HCT116 (cell line): ENCODE measurements around the gene CDYL. TPM values are rescaled to one million over a fixed set of nuclear protein-coding genes. Genes with fewer than 3 reads are reported as not detected.

Experiments
- ATAC-seq: fragments of 200-7000 bp; cut with Tn5 transposase; 2 replicates; pipeline ENCODE4 v1.9.1; 2020; ENCODE audit warnings: mild to moderate bottlenecking, moderate library complexity
- BruUV-seq: library from RNA; stranded (reverse); fragments of 400-500 nt; replicated peaks from 2 replicates; lab custom pipeline; 2021; lab: Mats Ljungman, UMichigan
- CTCF ChIA-PET: fragments of 300-600 bp; sonication (Branson Sonifier 250); formaldehyde crosslinking; loops from one replicate; lab custom pipeline; 2021; ENCODE audit warnings: antibody characterized with exemption; lab: Charles Lee
- POLR2A ChIA-PET: fragments of 300-600, 350-600 bp; sonication (Branson Sonifier 250); formaldehyde crosslinking; loops from one replicate; lab custom pipeline; 2021; ENCODE audit warnings: antibody characterized with exemption; lab: Charles Lee
- RAD21 ChIA-PET, 2 experiments: fragments of 300-600 bp; sonication (Branson Sonifier 250); formaldehyde crosslinking; loops; one replicate each; lab custom pipeline; 2023; ENCODE audit warnings: low total read pairs in 2 of 2; ENCODE audit not compliant: uncharacterized antibody in 2 of 2, unreplicated experiment in 2 of 2, low non-redundant PET in 1 of 2; lab: Charles Lee
- DNase-seq: peaks from one replicate; pipeline ENCODE4 v3.0.0-alpha.2; 2010; ENCODE audit warnings: low read depth, low spot score
- H2AFZ ChIP-seq: fragments of 200-600 bp; shearing (Covaris generic), sonication (generic); 2 replicates; pipeline ENCODE4 v1.6.1; 2017; ENCODE audit warnings: low read depth, mixed run types, mixed read lengths, antibody characterized with exemption, low read length; ENCODE audit not compliant: poor library complexity, severe bottlenecking
- H3K27ac ChIP-seq: 2 replicates; pipeline ENCODE4 v1.5.1; 2012; ENCODE audit warnings: low read depth, low read length
- H3K27me3 ChIP-seq: fragments of 200-600 bp; sonication (generic); 2 replicates; pipeline ENCODE4 v1.6.1; 2016; ENCODE audit warnings: mixed run types, low read length, mixed read lengths; ENCODE audit not compliant: insufficient read depth
- H3K36me3 ChIP-seq, 2 experiments: fragments of 200-500 bp in 1 of 2; fragments of 200-600 bp in 1 of 2; sonication (Bioruptor generic) in 1 of 2; sonication (generic) in 1 of 2; 2 replicates each; pipeline versions ENCODE4 v1.5.1 to v1.6.1; 2014 to 2016; ENCODE audit warnings: low read length in 2 of 2, inconsistent platforms in 1 of 2, mixed read lengths in 1 of 2, mixed run types in 1 of 2; ENCODE audit not compliant: insufficient read depth in 2 of 2, control insufficient read depth in 1 of 2
- H3K4me1 ChIP-seq, 2 experiments: fragments of 200-600 bp in 1 of 2; sonication (generic) in 1 of 2; 2 replicates each; pipeline versions ENCODE4 v1.5.1 to v1.6.1; 2012 to 2017; ENCODE audit warnings: low read length in 2 of 2, inconsistent platforms in 1 of 2, mild to moderate bottlenecking in 1 of 2, mixed read lengths in 1 of 2, mixed run types in 1 of 2, moderate library complexity in 1 of 2; ENCODE audit not compliant: insufficient read depth in 2 of 2, control insufficient read depth in 1 of 2
- H3K4me2 ChIP-seq: fragments of 200-600 bp; sonication (generic); 2 replicates; pipeline ENCODE4 v1.6.1; 2017; ENCODE audit warnings: mixed run types, low read length, mixed read lengths
- H3K4me3 ChIP-seq, 2 experiments: fragments of 200-600 bp in 1 of 2; sonication (generic) in 1 of 2; replicated peaks in 1 of 2; 2 replicates each; pipeline ENCODE4 v1.5.1; 2011 to 2016; ENCODE audit warnings: low read length in 2 of 2, control low read depth in 1 of 2, low read depth in 1 of 2, mild to moderate bottlenecking in 1 of 2, mixed read lengths in 1 of 2, mixed run types in 1 of 2
- H3K79me2 ChIP-seq: fragments of 200-600 bp; sonication (generic); 2 replicates; pipeline ENCODE4 v1.6.1; 2017; ENCODE audit warnings: mild to moderate bottlenecking, mixed run types, low read length, moderate library complexity, mixed read lengths; ENCODE audit not compliant: insufficient read depth
- H3K9ac ChIP-seq: fragments of 200-600 bp; sonication (generic); 2 replicates; pipeline ENCODE4 v1.6.1; 2016; ENCODE audit warnings: low read length, mixed read lengths
- H3K9me2 ChIP-seq: fragments of 200-600 bp; sonication (generic), shearing (Covaris generic); 2 replicates; pipeline ENCODE4 v1.6.1; 2017; ENCODE audit warnings: mixed run types, mild to moderate bottlenecking, moderate library complexity; ENCODE audit not compliant: insufficient read depth
- H3K9me3 ChIP-seq, 2 experiments: fragments of 200-500 bp in 1 of 2; fragments of 200-600 bp in 1 of 2; sonication (Bioruptor generic) in 1 of 2; sonication (generic) in 1 of 2; 2 replicates each; pipeline ENCODE4 v1.6.1; 2014 to 2017; ENCODE audit warnings: low read length in 2 of 2, mixed read lengths in 2 of 2, inconsistent platforms in 1 of 2, low read depth in 1 of 2, mild to moderate bottlenecking in 1 of 2, mixed run types in 1 of 2, moderate library complexity in 1 of 2; ENCODE audit not compliant: control insufficient read depth in 1 of 2, insufficient read depth in 1 of 2
- H4K20me1 ChIP-seq: fragments of 200-600 bp; sonication (generic), shearing (Covaris generic); 2 replicates; pipeline ENCODE4 v1.6.1; 2017; ENCODE audit warnings: mixed run types, mild to moderate bottlenecking, moderate library complexity; ENCODE audit not compliant: insufficient read depth
- ATF3 ChIP-seq: IDR thresholded peaks from 2 replicates; pipeline ENCODE4 v1.6.1; 2012
- CBX3 ChIP-seq: IDR thresholded peaks from 2 replicates; pipeline ENCODE4 v1.6.1; 2012; ENCODE audit warnings: low read depth
- EGR1 ChIP-seq: IDR thresholded peaks from 2 replicates; pipeline ENCODE4 v1.6.1; 2012; ENCODE audit warnings: low read depth
- EZH2 ChIP-seq: fragments of 200-600 bp; sonication (generic); IDR thresholded peaks from 2 replicates; pipeline ENCODE4 v1.6.1; 2017; ENCODE audit warnings: antibody characterized with exemption, mixed run types
- FOSL1 ChIP-seq: IDR thresholded peaks from 2 replicates; pipeline ENCODE4 v1.6.1; 2012; ENCODE audit warnings: low read depth
- MAX ChIP-seq: IDR thresholded peaks from 2 replicates; pipeline ENCODE4 v1.6.1; 2012
- POLR2A ChIP-seq: IDR thresholded peaks from 2 replicates; pipeline ENCODE4 v1.7.0; 2011; ENCODE audit warnings: borderline replicate concordance; ENCODE audit not compliant: insufficient read depth, insufficient read length; ENCODE audit errors: extremely low read depth
- POLR2AphosphoS5 ChIP-seq: IDR thresholded peaks from 2 replicates; pipeline ENCODE4 v1.6.1; 2011; ENCODE audit warnings: mild to moderate bottlenecking, low read depth, low read length, moderate library complexity
- RAD21 ChIP-seq: IDR thresholded peaks from 2 replicates; pipeline ENCODE4 v1.6.1; 2012; ENCODE audit warnings: low read depth, mild to moderate bottlenecking
- REST ChIP-seq: IDR thresholded peaks from 2 replicates; pipeline ENCODE4 v1.6.1; 2012; ENCODE audit warnings: low read depth
- SP1 ChIP-seq: IDR thresholded peaks from 2 replicates; pipeline ENCODE4 v1.6.1; 2012; ENCODE audit warnings: low read depth
- SRF ChIP-seq: IDR thresholded peaks from 2 replicates; pipeline ENCODE4 v1.6.1; 2012; ENCODE audit warnings: low read depth
- ZNF274 ChIP-seq: fragments of 200-500 bp; sonication (Bioruptor generic); IDR thresholded peaks from 2 replicates; pipeline ENCODE4 v1.6.1; 2014; ENCODE audit warnings: mild to moderate bottlenecking, low read depth, low read length, inconsistent platforms
- intact Hi-C: fragments of 100-400 bp; cut with micrococcal nuclease; formaldehyde crosslinking; loops from 2 replicates; pipeline ENCODE4 v1.10.0; 2022
- total RNA-seq: library from RNA; stranded (reverse); gene quantifications from one replicate; pipeline ENCODE4 v1.2.1, GENCODE V29; 2021; ENCODE audit not compliant: unreplicated experiment
- TF ChIP-seq, protein P1 (sequence below): IDR thresholded peaks from 2 replicates; pipeline ENCODE4 v1.6.1; 2011; ENCODE audit warnings: mild to moderate bottlenecking, low read length, moderate library complexity; ENCODE audit not compliant: insufficient replicate concordance; ENCODE audit errors: extremely low read depth
- TF ChIP-seq, protein P2 (sequence below), 3 experiments: fragments of 200-600 bp in 1 of 3; sonication (generic) in 1 of 3; IDR thresholded peaks in 2 of 3; conservative IDR thresholded peaks in 1 of 3; 2 replicates each; pipeline ENCODE4 v1.5.1; 2012 to 2017; ENCODE audit warnings: low read depth in 2 of 3, low read length in 2 of 3, antibody characterized with exemption in 1 of 3, borderline replicate concordance in 1 of 3, control low read depth in 1 of 3, mild to moderate bottlenecking in 1 of 3, mixed read lengths in 1 of 3, mixed run types in 1 of 3, moderate library complexity in 1 of 3; ENCODE audit not compliant: insufficient read depth in 1 of 3

CDYL gene
- total RNA-seq, 1 experiment from 2014 or later = 42.6 TPM

- Histone ChIP-seq H3K4me2 (no peak overlapping the region), H3K4me1 (no peaks in the 10 kb centered on the region), H4K20me1 (no peaks in the 10 kb centered on the region), H3K79me2 (no peaks in the 10 kb centered on the region), H3K9ac (no peak overlapping the region), H3K9me2 (no peaks in the 10 kb centered on the region), H3K4me3 (no peak overlapping the region), H3K36me3 (no peaks in the 10 kb centered on the region), H2AFZ (no peak overlapping the region), H3K27ac (no peak overlapping the region), H3K9me3 (no peaks in the 10 kb centered on the region), H3K27me3 (no peaks in the 10 kb centered on the region)
- no TSS peak for BruUV-seq
- intact Hi-C loops = no loop called here
- DNase-seq (no peak), ATAC-seq (no peak)
- TF ChIP-seq REST (no peak), SP1 (no peak), EGR1 (no peak), ZNF274 (no peak), MAX (no peak), FOSL1 (no peak), POLR2A (no peak), EZH2 (no peak), POLR2AphosphoS5 (no peak), RAD21 (no peak), ATF3 (no peak), SRF (no peak), CBX3 (no peak)
- TF ChIP-seq, protein P1, sequence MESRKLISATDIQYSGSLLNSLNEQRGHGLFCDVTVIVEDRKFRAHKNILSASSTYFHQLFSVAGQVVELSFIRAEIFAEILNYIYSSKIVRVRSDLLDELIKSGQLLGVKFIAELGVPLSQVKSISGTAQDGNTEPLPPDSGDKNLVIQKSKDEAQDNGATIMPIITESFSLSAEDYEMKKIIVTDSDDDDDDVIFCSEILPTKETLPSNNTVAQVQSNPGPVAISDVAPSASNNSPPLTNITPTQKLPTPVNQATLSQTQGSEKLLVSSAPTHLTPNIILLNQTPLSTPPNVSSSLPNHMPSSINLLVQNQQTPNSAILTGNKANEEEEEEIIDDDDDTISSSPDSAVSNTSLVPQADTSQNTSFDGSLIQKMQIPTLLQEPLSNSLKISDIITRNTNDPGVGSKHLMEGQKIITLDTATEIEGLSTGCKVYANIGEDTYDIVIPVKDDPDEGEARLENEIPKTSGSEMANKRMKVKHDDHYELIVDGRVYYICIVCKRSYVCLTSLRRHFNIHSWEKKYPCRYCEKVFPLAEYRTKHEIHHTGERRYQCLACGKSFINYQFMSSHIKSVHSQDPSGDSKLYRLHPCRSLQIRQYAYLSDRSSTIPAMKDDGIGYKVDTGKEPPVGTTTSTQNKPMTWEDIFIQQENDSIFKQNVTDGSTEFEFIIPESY = no peak
- TF ChIP-seq, protein P2, sequence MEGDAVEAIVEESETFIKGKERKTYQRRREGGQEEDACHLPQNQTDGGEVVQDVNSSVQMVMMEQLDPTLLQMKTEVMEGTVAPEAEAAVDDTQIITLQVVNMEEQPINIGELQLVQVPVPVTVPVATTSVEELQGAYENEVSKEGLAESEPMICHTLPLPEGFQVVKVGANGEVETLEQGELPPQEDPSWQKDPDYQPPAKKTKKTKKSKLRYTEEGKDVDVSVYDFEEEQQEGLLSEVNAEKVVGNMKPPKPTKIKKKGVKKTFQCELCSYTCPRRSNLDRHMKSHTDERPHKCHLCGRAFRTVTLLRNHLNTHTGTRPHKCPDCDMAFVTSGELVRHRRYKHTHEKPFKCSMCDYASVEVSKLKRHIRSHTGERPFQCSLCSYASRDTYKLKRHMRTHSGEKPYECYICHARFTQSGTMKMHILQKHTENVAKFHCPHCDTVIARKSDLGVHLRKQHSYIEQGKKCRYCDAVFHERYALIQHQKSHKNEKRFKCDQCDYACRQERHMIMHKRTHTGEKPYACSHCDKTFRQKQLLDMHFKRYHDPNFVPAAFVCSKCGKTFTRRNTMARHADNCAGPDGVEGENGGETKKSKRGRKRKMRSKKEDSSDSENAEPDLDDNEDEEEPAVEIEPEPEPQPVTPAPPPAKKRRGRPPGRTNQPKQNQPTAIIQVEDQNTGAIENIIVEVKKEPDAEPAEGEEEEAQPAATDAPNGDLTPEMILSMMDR (IDR thresholded peaks at IDR 0.05 in 2 of 3, conservative IDR thresholded peaks at IDR 0.05 in 1 of 3; ENCODE audit: borderline replicate concordance in 1 of 3, insufficient read depth in 1 of 3, low read depth in 2 of 3, low read length in 2 of 3) = no peak
- ChIA-PET RAD21 (no interaction called here), CTCF (no interaction called here), POLR2A (no interaction called here)
These were observed 189.6 kb downstream of the CDYL start for GRCh38 chr6:4965562-4966389.
